HG03097 (cell line): ENCODE data around the gene C3orf22.

Experiments
- ATAC-seq: cut with Tn5 transposase; IDR thresholded peaks from one replicate; pipeline ENCODE4 v1.9.1; 2021; ENCODE audit not compliant: unreplicated experiment, low FRiP score

The C3orf22 gene

DNA sequence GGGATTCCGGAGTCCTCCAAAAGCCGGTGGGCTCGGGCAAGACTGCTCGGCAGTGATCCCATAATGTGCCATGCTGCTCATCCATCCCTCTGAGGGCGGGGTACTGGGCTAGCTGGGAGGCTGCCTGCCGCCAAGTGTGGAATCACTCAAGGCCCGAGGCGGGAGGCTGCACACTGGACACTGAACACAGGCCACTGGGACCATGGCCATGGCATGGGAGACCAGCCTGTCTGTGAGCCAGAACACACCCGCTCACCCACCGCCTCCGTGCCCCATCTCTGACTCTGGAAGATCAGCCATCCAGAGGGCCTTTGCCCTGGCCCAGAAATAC, 1.4 kb downstream of the C3orf22 start:
- no peak for ATAC-seq

DNA sequence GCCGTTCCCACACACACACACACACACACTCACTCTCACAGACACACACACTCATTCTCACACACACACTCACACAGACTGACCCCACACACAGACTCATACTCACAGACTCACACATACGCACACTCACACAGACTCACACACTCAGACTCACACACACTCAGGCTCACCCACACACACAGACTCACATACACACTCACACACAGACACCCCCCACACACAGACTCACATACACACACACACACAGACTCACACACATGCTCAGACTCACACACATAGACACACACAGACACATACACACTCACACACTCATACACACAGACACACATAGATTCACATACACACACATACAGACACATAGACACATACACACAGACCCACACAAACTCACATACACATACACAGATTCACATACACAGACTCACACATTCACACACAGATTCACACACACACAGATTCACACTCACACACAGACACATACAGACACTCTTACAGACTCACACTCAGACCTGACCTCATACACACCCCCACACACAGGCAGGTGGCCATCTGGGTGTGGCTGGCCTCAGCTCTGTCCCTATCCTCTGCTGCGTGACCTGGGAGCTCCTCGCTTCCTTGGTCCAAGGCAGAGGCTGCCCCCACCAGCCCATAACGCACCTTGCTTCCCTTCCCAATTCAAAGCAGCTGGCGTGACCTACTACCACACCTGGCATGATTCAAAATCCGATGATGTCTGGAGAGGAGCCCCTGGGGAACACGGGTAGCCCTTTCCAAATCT, 1.9 kb downstream of the C3orf22 start:
- no peak for ATAC-seq

DNA sequence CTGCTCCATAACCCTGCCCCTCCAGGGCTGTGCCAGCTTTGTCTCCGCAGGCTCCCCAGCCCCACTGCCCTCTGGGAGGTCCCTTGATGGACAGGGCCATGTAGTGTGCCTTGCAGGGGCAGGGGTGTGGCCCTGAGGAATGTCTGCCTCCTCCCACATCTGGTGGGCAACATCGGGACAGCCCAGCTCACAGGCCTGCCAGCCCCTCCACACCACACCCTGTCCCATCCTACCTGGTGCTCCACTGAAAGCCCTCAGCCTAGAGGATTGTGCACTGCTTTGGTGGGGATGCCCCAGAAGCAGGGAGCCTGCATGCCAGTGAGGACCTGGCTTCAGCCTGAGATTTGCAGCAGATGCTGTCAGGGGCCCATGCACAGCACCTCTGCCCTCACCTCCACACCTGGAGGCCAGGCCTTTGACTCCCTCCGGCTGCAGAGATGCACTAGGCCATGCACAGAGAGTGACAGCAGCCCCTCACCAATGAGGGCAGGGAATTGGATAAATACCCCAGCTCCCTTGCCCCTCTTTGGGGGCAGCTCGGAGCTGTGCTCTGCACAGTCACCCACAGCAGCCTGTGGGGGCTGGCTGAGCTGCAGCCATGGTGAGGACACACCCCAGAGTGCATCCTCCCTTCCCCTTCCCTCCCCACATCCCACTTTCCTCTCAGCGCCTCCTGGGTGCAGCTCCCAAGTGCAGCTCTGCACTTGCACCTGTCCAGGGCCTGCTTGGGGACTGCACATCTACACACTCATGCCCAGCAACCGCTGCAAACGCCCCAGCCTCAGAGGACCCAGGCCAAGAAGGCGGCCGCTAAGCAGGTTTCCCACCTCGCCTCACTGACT, 2.7 kb downstream of the C3orf22 start:
- no peak for ATAC-seq

DNA sequence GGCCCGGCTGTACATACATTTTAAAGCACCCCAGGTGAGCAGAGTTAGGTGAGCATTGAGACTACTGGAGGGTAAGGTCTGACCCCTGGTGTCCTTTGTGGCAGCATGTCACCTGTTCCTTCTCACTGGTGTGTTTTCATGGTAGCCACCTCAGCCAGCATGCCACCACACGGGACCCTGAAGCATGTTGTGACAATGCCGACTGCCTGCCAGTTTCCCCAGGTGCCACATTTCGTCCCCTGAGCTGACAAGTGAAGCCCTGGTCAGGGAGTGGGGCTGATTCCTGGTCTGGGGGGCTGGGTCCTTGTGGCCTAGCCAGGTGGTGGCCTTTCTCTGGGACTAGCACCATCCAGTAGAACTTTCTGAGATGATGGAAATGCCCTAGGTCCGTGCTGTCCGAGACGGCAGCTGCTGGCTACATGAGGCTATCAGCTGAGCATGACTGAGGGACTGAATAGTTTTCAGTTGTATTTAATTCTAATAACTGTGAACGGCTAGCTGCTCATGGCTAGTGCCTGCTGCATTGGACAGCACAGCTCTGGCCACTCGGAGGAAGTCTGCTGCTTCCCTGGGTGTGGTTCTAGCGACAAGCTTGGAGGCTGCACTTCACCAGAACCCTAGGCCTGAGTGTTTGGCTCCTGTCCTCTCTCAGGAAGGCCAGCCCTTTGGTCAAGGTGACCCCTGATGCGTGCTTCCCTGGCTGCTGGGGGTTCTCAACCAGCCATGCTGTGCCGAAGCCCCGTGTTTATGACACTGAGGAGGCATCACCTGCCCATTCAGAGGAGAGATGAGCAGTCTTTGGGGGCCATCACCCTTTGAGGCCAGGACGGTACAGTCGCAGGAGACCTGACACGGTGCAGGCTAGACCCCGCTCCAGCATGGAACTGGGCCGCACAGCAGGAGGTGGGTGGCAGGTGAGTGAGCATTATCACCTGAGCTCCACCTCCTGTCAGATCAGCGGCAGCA, 3.9 kb downstream of the C3orf22 start:
- no peak for ATAC-seq

DNA sequence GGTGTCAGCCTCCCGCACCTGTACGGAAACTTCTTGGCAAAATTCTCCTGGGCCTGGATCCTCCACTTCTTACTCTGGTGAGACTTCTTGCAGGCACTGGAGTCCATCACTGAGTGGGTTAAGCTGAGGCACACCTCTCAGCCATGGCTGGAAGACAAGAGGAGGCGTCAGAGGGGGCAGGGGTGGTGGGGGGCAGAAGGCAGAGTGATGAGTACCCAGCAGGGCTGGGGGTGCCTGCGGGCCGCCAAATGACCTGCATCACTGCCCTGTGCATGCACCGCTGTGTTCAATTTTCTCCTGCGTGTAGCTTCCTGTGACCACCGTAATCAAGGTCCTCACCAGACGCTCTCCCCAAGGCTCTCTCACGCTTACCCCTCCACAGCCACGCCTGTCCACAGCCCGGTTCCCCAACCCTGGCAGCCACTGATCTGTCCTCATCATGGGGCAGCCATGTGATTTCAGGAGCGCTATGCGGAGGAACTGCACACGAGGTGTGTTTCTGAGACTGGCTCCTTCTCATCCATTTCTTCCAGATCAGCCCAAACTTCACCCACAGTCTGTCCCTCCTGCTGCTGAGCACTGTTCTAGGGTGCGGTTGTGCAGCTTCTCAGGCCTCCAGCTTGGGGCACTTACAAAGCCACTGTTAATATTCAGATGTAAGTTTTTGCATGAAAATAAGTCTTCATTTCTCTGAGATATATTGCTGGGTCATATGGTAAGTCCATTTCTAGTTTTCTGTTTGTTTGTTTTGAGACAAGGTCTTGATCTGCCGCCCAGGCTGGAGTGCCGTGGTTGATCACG, 5.2 kb downstream of the C3orf22 start:
- ATAC-seq, result no peak

DNA sequence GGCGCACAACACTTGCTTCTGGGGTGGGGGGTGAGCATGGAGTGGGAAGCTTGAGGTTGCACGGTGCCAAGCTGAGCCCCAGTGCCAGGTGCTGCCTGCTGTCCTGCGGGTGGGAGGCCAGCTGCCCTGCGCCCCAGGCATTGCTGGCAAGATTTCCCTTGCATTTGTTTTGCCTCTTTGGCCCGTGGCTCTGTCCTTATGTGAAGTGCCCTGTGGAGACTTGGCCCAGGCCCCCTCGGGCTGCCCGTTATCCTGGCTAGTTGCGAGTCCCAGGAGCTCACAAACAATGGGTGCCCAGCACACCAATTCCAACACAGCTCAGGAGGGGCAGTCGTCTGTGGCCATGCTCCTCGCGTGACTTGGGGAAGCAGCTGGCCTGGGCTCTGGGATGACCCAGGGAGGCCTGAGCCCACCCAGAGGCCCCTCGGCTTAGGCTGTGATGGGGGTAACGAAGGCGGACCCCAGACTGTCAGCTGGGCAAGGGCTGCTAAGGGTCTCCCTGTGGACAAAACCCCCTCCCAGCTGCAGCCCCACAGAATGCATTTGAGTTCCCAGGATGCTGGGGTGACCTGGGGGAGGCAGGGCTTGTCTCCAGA, 5.9 kb downstream of the C3orf22 start:
- ATAC-seq, result no peak

DNA sequence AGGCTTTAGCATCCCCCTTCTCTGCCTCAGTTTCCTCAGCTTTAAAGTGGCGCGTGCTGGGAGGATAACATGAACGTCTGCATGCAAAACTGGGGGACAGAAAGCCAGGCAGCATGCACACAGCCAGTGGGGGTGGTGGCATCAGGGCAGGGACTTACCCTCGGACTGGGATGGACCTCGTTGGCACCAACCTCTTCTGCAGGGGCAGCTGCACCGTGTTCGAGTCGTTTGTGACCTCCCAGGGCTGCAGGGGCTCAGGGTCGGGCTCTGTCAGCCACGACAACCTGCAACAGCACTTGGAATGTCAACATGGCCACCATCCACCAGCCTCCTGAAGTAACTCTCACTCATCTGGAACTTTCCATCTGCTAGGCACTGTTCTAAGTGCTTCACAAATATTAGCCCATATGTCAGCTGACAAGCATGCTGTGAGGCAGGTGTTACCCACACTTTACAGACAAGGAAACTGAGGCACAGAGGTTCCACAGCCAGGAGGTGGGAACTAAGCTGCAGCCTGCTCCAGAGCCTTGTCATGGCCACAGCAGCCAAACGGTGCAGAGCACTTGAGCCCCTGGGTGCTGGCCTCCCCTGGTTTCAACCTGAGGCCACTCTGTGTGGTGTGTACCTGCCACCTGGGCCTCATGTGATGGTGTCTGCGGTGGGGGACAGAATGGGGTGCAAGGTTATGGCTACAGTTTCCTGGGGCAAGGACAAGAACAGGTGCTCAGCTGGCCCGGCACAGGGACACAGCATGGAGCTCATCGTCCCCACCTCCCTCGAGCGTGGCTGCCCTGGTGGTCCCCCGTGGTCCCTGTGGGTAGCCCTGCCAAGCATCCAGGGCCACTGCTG, 6.7 kb downstream of the C3orf22 start:
- ATAC-seq, result no peak

DNA sequence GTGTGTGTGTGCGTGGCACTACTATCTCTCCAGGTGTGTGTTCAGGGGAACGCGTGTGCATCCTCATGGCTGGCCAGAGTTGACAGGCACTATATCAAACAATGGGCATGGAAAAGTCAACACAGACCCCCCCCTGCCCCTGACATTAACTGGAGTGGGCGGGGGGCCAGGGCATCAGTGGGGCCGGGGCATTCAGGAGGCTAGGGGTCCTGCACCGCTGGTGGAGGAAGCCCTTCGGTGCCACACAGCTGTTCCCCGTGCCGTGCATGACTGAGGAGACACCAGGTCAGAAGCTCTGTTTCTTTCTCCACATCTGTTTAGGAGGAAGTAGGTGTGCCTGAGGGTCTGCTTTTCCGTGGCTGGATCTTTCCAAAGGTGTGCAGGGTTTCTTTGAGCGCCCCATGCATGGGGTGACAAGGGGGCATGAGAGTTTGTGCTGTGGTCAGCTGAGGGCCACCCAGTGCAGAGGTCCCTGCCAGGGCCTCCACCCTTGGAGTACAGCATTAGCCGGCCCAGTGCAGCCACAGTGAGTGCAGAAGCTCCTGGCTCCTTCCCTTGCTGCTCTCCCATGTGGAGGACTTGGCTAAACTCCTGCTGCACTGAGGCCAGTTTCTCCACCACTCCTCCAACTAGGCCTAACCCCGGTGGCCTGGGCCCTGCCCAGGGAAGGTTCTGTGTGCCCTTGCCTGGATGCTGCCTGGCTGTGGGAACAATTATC, 7.5 kb downstream of the C3orf22 start:
- ATAC-seq, result no peak

DNA sequence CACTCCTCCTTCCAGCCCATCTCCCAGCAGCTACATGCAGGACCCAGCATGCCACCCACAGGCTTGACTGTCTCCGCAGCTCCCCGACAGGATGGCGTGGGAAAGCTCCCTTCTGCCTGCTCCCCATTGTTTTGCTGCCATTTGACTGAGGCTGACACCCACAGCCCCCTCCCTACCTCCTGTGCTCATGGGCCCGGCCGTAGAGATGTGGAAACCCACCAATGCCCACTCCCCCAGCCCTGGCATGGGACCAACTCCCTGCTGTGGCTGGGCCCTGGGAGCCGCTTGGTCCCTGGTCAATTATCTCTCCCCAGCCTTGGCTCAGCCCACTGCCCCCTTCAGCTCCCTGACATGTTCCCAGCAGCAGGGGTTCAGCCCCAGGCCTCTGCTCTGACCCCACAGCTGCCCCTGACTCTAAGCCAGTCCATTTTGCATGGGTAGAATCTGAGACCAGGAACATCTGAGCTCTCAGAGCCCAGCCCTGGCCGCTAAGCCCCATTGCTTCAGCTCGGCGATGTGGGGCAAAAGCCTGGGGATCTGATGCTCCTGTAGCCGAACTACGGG, 8.2 kb downstream of the C3orf22 start:
- ATAC-seq, result no peak

DNA sequence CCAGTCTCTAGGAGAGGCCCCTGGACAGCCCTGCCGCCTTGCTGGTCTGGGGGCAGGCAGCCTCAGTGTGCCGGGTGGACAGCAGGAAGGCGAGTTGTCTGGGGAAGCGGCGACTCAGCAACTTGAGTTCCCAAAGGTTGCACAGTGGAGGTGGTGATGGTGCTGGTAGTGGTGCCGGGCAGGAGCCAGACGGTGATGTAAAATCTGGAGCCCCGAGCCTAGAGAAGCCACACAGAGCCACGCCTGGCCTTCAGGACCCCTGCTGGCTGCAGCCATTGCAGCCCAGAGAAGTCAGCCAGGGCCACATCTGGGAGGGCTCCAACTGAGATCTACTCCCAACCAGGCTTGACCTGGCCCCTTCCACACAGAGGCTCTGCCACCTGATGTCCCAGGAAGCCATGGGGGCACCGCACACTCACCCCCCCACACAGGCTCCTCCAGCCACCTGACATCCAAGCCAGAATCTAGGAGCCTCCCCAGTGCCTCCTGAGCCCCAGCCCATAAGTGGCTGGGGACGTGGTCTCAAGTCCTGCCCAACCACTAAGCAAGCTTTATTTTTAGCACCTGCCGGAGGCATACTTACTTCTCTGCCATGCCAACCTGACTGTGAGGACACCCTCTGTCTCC, 8.8 kb downstream of the C3orf22 start:
- no peak for ATAC-seq

DNA sequence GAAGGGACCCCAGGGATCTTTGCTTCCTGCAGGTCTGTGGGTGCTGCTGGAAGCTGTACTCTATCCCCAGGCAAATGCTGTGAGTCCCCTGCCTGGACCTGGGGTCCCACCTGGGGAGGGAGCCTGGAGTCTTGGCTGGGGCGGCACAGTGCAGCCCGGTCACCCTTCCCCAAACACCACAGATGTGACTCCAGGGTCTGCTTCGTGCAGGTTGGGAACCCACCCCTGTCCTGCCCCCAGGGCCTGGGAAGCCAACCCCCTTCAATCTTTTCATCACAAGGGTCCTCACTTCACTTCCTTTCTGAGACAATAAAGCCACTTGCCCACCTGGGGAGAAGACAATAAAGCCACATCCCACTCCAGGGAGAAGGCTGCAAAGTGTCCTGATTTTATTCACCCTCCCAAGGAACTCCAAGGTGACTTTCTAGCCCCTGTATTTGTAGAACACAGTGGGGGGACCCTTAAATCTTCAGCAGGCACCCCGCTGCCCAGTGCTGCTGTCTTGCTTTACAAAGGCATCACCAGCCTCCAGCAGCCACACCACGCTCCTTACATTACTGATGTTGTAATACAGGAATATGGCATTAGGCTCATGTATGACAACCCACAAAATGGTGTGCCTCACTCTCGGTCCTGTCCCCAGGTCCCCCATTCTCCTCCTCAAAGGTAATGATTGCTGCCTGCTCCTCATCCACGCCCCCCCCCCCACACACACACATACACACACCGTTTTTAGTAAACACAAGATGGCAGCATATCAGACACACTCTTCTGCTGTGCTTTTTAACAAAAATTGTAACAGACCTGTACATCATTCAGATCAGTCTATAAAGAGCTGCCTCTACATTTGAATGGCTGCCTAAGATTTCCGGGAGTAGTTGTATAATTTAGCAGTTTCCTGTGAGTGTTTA, 9.9 kb downstream of the C3orf22 start:
- ATAC-seq, result no peak

DNA sequence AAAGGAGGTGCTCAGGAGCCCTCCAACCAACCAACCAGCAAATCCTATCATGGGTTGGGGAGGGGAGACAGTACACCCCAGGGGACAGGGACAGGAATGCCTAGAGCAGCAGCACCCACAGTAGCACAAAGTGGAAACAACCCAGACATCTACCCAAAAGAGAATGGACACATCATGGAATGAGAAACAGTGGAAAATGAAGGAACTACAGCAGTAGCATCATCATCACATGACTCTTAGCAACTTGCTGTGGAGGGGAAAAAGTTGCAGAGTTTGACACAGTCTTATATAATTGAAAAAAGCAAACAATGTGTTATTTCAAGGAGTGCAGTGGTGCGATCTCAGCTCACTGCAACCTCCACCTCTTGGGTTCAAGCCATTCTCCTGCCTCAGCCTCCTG, 11.0 kb downstream of the C3orf22 start:
- ATAC-seq, result no peak

DNA sequence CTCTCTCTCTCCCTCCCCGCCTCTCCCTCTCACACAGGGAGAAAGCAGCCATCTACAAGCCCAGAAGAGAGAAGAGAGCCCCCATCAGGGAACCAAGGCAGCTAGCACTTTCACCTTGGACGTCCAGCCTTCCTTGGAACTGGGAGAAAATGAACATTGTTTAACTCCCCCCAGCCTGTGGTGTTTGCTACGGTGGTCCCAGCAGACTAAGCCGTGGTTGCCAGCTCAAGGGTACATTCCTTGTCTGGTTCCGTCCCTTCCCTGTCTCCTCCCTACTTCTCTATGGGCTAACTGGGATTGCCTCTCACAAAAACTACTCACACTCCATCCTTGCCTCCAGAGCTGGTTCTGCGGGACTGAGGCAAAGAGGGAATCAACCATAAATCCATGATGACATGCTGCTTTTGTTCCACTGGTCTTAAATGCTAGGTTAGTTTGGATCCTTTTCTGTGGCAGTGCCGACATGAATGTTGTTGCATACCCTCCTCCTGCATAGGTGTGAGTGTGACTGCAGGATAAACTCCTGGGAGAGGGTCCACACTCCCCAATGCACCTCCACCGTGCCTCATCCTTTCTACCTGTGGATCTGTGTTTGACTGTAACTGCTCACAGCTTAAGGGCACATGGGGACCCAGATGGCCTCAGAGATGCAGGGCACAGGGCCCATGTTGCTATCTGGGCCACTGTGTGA, 12.0 kb downstream of the C3orf22 start:
- no peak for ATAC-seq

DNA sequence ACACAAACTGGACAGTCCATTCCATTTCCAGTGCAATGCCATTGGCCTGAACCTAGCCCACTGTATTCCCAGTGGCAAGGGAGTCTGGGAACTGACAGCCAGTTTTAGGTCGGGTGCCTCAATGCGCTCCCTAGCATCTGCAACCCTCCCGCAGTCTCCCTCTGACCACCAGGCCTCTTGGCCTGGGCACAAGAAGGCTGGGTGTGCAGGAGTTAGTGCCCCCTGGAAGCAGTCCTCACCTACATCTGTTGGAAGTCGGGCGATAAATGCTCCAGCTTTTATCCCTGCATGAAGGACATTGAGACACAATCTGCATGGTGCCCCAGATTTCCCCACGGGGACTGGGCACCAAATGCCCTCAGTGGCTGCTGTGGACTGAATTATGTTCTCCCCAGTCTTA, 12.7 kb downstream of the C3orf22 start:
- ATAC-seq, result no peak

DNA sequence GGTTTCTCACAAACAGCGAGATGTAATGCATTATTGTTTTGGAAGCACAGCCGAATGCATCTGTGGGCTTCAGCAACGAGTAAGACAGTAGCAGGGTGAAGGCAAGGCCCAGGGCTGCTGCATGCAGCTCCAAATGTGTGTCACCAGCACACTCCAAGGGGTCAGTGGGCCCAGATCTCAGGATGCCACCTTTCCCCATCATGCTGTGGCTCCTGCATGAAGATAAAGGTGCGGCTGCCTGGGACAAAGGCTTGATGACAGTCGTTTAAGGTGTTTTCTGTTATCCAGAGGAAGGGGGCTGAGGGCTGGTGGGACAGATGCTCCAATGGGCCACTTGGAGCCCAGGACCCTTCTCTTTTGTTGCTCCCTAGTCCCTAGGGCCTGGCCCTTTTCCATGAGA, 13.2 kb downstream of the C3orf22 start:
- ATAC-seq, result no peak
